Upper lobe of left lung (tissue), 4 donors: Measurements from ENCODE around the gene PFN2.

Experiments
- EP300 ChIP-seq, 4 donors: sonication (generic); formaldehyde crosslinking; IDR thresholded peaks; one replicate each; pipeline ENCODE4 v1.5.1; 2017; ENCODE audit warnings: antibody characterized with exemption in 4 of 4, control low read depth in 2 of 4
- POLR2A ChIP-seq, 4 donors: fragments of 450-650 bp; IDR thresholded peaks; one replicate each; pipeline ENCODE4 v1.5.1; 2016 to 2017; ENCODE audit warnings: antibody characterized with exemption in 4 of 4, mild to moderate bottlenecking in 2 of 4
- POLR2AphosphoS5 ChIP-seq, 2 donors: sonication (generic); formaldehyde crosslinking; IDR thresholded peaks; one replicate each; pipeline ENCODE4 v1.5.1; 2017; ENCODE audit warnings: antibody characterized with exemption in 2 of 2

- TF ChIP-seq POLR2AphosphoS5 (IDR thresholded peaks at IDR 0.05) (no peak), EP300 (IDR thresholded peaks at IDR 0.05) (no peak), POLR2A (IDR thresholded peaks at IDR 0.05) (no peak)
Measured at GRCh38 chr3:149977386-149977785, 6.7 kb upstream of the PFN2 start.
